GM20431 (cell line): ENCODE data around the gene NLRP6.
"Not testable (repeated sequence)": the region's sequence is repeated elsewhere in the genome, so short reads cannot be mapped to it uniquely, and the experiment has no call there.

Source experiments
- in situ Hi-C: fragments of 300-500 bp; cut with MseI, MboI; formaldehyde crosslinking; loops from one replicate; pipeline ENCODE4 v1.15.0; 2020; ENCODE audit warnings: low sequenced_read_pairs; ENCODE audit not compliant: unreplicated experiment

NLRP6 gene

GRCh38 chr11:317668-318404, 39.6 kb downstream of the NLRP6 start:
- in situ Hi-C loops, result not testable (repeated sequence)

DNA sequence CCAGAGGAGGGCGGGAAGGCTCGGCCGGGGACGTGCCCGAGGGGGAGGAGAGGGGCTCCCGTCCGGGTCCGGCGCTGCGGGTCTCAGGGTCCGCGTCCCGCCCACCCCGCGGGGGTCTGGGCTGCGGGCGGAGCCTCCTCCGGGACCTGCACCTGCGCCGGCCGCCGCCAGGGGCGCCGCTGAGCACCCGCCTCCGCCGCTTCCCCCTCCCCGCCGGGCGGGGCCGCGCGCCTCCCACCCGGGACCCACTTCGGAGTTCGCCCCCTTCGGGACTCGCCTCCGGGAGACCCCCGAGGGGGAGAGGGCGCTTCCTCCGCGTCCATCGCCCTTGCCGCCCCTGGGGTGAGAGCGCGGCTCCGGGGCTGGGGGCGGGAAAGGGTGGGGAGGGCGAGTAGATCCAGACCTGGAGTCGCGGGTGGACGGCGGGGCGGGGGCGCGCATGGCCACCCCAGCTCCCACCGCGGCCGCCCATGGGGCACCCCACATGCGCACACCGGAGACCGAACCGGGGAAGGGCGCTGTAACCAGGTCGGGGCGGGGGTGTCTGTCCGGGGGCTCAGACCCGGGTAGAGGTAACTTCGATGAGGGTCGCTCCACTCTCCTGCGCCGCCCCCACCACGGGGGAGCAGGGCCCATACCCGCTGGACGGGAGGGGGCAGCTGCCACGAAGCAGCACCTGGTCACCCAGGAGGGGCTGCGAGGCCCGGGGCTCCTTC, 40.4 kb downstream of the NLRP6 start:
- in situ Hi-C loops, result not testable (repeated sequence)

- in situ Hi-C loops, result not testable (repeated sequence)
Observed at GRCh38 chr11:319121-319887, 41.1 kb downstream of the NLRP6 start.

DNA sequence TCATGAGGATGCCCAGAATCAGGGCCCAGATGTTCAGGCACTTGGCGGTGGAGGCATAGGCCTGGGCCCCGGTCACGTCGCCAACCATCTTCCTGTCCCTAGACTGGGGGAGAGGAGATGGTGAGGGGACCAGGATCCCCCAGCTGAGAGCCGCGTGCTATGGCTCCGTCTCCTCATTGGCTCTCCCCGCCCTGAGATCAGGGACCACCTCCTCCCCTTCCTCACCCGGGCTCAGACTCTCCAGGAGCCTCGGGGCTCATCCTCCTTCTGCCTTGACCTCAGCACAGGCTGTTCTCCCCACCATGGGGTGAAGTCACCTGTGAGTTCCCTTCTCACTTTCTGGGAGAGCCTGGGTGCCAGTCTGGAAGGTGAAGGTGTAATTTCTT, 41.7 kb downstream of the NLRP6 start:
- in situ Hi-C loops, result not testable (repeated sequence)

- in situ Hi-C loops, result no loop called here
Observed at GRCh38 chr11:324156-324555, 45.9 kb downstream of the NLRP6 start.

DNA sequence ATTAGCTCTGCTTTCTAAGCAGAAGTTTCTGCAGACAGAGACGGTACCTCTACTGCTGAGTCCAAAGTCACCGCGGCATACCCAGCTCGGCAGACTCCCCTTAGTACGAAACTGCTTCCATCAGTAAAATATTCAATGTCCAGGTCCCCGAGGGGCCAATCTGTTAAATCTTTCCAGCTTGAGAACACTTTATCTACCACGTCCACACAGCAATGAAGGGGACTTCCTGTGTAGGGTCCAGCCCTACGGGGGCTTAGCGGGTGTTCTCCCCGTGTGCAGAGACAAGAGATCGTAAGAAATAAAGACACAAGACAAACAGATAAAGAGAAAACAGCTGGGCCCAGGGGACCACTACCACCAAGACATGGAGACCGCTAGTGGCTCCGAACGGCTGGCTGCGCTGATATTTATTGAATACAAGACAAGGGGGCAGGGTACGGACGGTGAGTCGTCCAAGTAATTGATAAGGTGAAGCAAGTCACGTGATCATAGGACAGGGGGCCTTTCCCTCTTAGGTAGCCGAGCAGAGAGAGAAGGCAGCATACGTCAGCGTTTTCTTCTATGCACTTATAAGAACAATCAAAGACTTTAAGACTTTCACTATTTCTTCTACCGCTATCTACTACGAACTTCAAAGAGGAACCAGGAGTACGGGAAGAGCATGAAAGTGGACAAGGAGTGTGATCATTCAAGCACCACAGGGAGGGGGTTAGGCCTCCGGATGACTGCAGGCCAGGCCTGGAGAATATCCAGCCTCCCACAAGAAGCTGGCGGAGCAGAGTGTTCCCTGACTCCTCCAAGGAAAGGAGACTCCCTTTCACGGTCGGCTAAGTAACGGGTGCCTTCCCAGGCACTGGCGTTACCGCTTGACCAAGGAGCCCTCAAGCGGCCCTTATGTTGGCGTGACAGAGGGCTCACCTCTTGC, 46.6 kb downstream of the NLRP6 start:
- in situ Hi-C loops, result not testable (repeated sequence)

DNA sequence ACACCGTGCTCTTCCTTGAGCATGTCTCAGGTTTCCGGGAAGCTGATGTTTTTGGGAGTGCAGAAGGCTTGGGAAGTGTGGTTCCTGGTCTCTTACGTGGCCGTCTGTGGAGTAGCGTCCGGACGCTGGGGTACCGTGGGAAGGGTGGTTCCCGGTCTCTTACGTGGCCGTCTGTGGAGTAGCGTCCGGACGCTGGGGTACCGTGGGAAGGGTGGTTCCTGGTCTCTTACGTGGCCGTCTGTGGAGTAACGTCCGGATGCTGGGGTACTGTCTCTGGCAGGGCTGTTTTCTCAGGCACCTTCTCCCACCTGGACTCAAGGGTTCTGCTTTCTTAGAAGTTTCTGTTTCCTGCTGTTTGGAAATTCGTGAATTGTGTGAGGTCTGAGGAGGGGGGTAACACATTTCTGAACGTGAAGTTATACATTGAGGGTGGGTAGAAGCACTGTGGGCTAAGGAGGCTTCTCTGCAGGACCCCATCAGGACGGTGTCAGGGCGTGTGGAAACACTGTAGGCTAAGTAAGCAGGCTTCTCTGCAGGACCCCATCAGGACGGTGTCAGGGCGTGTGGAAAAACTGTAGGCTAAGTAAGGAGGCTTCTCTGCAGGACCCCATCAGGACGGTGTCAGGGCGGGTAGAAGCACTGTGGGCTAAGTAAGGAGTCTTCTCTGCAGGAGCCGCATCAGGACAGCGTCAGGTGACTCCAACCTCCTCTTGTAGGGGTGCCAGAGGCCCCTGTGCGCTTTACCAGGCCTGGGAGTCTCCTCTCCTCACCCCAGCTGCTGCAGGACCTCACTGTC, 47.8 kb downstream of the NLRP6 start:
- in situ Hi-C loops, result no loop called here

DNA sequence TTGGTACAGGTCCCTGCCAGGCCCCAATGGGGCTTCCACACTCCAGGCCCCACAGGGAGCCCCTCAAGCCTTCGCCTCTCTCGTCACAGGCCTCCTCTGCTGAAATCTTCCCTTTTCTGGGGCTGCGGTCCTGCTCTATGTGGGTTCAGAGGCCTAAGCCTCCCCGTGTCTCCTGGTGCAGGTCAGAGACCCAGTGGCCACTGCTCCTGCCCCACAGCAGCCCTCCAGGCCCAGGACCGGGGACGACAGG, 48.3 kb downstream of the NLRP6 start:
- in situ Hi-C loops, result no loop called here

DNA sequence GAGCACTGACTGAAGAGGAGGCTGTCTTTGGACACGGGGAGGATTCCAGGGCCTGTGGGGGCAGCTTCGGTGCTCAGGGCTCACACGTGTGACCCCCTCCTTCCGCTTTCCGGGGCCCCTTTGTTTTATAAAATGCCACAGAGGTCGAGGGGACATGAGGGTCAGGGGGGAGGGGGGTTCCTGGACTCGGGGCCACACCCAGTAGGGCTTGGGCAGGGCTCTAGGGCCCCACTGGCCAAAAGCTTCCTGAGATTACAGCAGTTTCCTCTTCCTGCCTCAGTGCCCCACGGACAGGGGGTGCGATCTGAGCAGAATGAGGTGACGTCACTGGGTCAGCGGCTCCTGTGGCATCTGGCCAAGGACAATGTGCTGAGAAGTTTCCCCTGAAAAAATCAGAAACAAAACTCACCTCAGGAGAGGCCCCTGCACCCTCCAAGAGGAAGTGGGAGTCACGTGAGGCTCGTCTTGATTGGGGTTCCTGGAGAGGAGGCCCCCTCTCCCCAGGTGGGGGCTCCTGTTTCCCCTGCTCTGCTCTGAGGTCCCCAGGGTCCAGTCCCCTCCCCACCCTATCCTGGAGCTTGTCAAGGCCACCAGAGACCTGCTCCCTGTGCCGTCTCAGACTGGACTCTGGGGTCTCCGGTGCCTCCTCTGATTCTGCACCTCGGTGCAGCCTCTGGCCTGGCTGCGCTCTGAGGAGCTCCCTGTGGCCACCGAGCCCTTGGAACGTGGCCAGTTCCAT, 48.8 kb downstream of the NLRP6 start:
- in situ Hi-C loops, result no loop called here

GRCh38 chr11:327581-327923, 49.3 kb downstream of the NLRP6 start:
- in situ Hi-C loops, result no loop called here

- in situ Hi-C loops, result no loop called here
Observed at GRCh38 chr11:328012-328411, 49.8 kb downstream of the NLRP6 start.

DNA sequence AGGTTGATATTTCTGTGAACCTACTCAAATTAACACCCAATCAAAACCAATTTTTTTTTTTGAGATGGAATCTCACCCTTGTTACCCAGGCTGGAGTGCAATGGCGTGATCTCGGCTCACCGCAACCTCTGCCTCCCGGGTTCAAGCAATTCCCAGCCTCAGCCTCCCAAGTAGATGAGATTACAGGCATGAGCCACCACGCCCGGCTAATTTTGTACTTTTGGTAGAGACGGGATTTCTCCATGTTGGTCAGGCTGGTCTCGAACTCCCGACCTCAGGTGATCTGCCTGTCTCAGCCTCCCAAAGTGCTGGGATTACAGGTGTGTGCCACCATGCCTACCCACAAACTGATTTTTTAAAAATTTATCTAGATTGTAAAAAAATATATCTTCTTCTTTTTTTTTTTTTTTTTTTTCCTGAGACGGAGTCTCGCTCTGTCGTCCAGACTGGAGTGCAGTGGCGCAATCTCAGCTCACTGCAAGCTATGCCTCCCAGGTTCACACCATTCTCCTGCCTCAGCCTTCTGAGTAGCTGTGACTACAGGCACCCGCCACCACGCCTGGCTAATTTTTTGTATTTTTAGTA, 50.4 kb downstream of the NLRP6 start:
- in situ Hi-C loops, result not testable (repeated sequence)

DNA sequence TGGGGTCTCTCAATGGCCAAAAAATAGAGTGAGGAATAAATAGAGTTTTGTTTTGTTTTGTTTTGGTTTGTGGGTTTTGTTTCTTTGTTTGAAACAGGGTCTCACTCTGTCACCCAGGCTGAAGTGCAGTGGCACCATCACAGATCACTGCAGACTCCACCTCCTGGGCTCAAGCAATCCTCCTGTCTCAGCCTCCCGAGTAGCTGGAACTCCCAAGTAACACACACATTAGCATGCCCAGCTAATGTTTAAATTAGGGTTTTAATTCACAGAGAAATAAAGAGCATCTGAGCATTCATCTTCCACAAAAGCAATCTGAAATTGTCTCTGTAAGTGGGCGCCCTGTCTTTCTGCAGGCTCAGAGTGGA, 51.7 kb downstream of the NLRP6 start:
- in situ Hi-C loops, result no loop called here

- in situ Hi-C loops, result no loop called here
Observed at GRCh38 chr11:330307-330693, 52.1 kb downstream of the NLRP6 start.

DNA sequence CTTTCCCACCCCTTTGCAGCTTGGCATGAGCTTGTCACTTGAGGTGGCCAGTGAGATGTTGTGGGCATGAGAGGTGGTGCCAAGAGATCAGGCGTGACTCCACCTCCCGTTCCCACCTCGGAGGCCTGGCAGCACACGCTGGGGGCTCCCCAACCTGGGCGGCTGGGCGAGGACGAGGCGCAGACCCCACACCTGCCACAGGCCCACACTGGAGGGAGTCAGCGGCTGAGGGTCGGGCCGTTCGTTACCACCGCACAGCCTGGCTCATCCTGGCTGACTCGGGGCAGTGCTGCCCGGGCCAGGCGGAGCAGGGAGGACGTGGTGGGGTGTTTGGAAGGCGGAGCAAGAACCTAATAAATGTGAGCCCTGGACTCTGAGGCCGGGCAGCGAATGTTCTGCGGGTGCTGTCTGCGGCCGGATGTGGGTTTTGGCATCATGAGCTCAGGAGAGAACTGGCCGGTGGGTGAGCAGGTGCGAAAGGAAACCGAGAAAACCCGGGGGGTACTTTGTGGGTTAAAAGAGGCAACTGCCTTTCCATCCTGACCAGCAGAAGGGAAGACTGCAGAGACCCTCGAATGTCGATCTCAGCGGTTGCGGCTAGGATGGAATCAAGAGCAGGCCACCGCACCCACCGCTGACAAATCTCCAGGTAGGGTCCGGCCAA, 52.6 kb downstream of the NLRP6 start:
- in situ Hi-C loops, result no loop called here

- in situ Hi-C loops, result no loop called here
Observed at GRCh38 chr11:331358-332060, 53.3 kb downstream of the NLRP6 start.

- in situ Hi-C loops, result no loop called here
Observed at GRCh38 chr11:332651-333480, 54.7 kb downstream of the NLRP6 start.
